Measurements from ENCODE around the gene GNAQ. TPM values are rescaled to one million over a fixed set of nuclear protein-coding genes. Genes with fewer than 3 reads are reported as not detected.

Gene GNAQ
- total and polyA plus RNA-seq, 9 donors = 22.0 to 72.2 (median 53.1) TPM

- no peaks in the 10 kb centered on the region for H3K36me3 ChIP-seq
- no peaks in the 10 kb centered on the region for H3K9me3 ChIP-seq
- intact Hi-C loops (cut with DNase I) = no loop called here
- whole genome bisulfite sequencing, 3 donors = 58 to 70% (median 62%) methylated on average over 6 of the region's 6 CpGs
- TF ChIP-seq POLR2A (IDR thresholded peaks at IDR 0.05) = no peak
- TF ChIP-seq CTCF (IDR thresholded peaks at IDR 0.05) = no peak
- no peak for TF ChIP-seq EP300 (IDR thresholded peaks at IDR 0.05)
- peaks cover 3% of the 10 kb centered on the region for H3K4me1 ChIP-seq (ENCODE audit: insufficient read depth)
- no peak overlapping the region for H3K27ac ChIP-seq
- no peak for DNase-seq
- no peak overlapping the region for H3K4me3 ChIP-seq
- H3K27me3 ChIP-seq = no peaks in the 10 kb centered on the region
These were observed 223.5 kb downstream of the GNAQ start for GRCh38 chr9:77807846-77808750.

DNA sequence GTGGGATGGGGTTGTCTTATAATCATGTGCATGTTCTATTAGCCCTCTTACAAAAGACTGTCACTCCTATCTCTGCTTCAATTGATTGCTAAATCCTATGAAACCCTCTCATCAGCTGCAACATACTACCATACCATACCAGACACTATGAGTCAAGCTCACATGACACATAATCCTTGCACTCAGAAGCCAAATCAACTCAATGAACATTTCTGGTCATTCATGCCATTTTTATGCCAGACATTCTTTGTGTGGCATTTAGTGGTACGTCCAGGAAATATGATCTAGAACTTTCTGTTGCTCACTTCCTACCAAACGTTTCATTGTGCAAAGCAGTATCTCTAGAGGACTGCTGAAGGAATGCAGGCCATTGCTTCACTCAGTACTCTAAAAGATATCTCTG, 224.3 kb downstream of the GNAQ start:
- intact Hi-C loops (cut with DNase I) = no loop called here
- TF ChIP-seq EP300 (IDR thresholded peaks at IDR 0.05) = no peak
- TF ChIP-seq CTCF (IDR thresholded peaks at IDR 0.05) = no peak
- TF ChIP-seq POLR2A (IDR thresholded peaks at IDR 0.05) = no peak
- Histone ChIP-seq H3K4me3 (no peak overlapping the region), H3K4me1 (ENCODE audit: insufficient read depth) (peaks cover 3% of the 10 kb centered on the region), H3K27ac (no peak overlapping the region), H3K9me3 (no peaks in the 10 kb centered on the region), H3K36me3 (no peaks in the 10 kb centered on the region), H3K27me3 (no peaks in the 10 kb centered on the region)
- DNase-seq = no peak
- WGBS, 3 donors = 48 to 65% (median 57%) methylated on average over 2 of the region's 2 CpGs

GRCh38 chr9:77806741-77807140, 224.9 kb downstream of the GNAQ start:
- H3K36me3 ChIP-seq = no peaks in the 10 kb centered on the region

DNA sequence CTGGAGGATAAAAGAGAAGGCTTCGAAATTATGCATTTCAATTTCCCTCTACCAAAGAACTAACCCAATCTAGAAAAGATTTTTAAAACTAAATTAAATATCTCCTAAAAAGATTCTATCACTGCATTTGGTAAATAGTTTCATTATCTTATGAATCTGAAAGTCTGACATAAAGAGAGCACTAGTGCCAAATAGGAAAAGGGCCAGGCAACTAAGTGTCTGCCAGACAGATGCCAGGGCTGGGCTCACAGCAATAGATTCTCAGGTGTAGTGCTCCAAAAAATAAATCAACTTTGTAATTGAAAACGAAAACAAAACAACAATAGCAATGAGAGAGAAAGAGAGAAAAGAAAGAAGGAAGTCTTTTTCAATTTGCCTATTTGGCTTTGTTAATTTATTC, 225.8 kb downstream of the GNAQ start:
- no peak for DNase-seq
- no peaks in the 10 kb centered on the region for H3K9me3 ChIP-seq
- H3K4me1 ChIP-seq (ENCODE audit: insufficient read depth) = peaks cover 3% of the 10 kb centered on the region
- no peak overlapping the region for H3K27ac ChIP-seq
- 86 to 95% (median 91%) methylated on average over 2 of the region's 2 CpGs for WGBS, 3 donors
- H3K4me3 ChIP-seq = no peak overlapping the region
- no peaks in the 10 kb centered on the region for H3K36me3 ChIP-seq
- intact Hi-C loops (cut with DNase I) = no loop called here
- H3K27me3 ChIP-seq = no peaks in the 10 kb centered on the region
- TF ChIP-seq CTCF (IDR thresholded peaks at IDR 0.05) (no peak), POLR2A (IDR thresholded peaks at IDR 0.05) (no peak), EP300 (IDR thresholded peaks at IDR 0.05) (no peak)

More at GRCh38 chr9:77806741-77807140, 224.9 kb downstream of the GNAQ start:
- no peaks in the 10 kb centered on the region for H3K27me3 ChIP-seq
- WGBS, 3 donors = 87 to 95% (median 94%) methylated on average over 5 of the region's 5 CpGs
- peaks cover 3% of the 10 kb centered on the region for H3K4me1 ChIP-seq (ENCODE audit: insufficient read depth)
- no peak for DNase-seq
- no peak overlapping the region for H3K4me3 ChIP-seq
- H3K9me3 ChIP-seq = no peaks in the 10 kb centered on the region
- no peak for TF ChIP-seq CTCF (IDR thresholded peaks at IDR 0.05)
- no peak for TF ChIP-seq EP300 (IDR thresholded peaks at IDR 0.05)
- no peak for TF ChIP-seq POLR2A (IDR thresholded peaks at IDR 0.05)
- intact Hi-C loops (cut with DNase I) = no loop called here
- H3K27ac ChIP-seq = no peak overlapping the region
